GM18909 (cell line): ENCODE measurements around the gene RNF217.

ENCODE experiments used
- ATAC-seq: cut with Tn5 transposase; IDR thresholded peaks from one replicate; pipeline ENCODE4 v1.9.1; 2021; ENCODE audit warnings: mild to moderate bottlenecking; ENCODE audit not compliant: unreplicated experiment, poor library complexity

Gene RNF217

GRCh38 chr6:125086716-125087115 lies 124.5 kb downstream of the RNF217 start:
- ATAC-seq = no peak

GRCh38 chr6:125088963-125089362 lies 126.7 kb downstream of the RNF217 start:
- ATAC-seq = no peak

GRCh38 chr6:125094563-125094962 lies 132.3 kb downstream of the RNF217 start:
- no peak for ATAC-seq

- ATAC-seq = no peak
These were observed 133.5 kb downstream of the RNF217 start for GRCh38 chr6:125095580-125096301.

GRCh38 chr6:125097186-125097585 lies 134.9 kb downstream of the RNF217 start:
- ATAC-seq = no peak

- no peak for ATAC-seq
These were observed 136.0 kb downstream of the RNF217 start for GRCh38 chr6:125098253-125098652.

- ATAC-seq = peak; percentile 90
These were observed 137.2 kb downstream of the RNF217 start for GRCh38 chr6:125099211-125100073.

- ATAC-seq = no peak
These were observed 137.9 kb downstream of the RNF217 start for GRCh38 chr6:125100074-125100652.

- ATAC-seq = no peak
These were observed 138.9 kb downstream of the RNF217 start for GRCh38 chr6:125101128-125101527.

- ATAC-seq = no peak
These were observed 139.4 kb downstream of the RNF217 start for GRCh38 chr6:125101631-125102030.

- ATAC-seq = no peak
These were observed 140.2 kb downstream of the RNF217 start for GRCh38 chr6:125102411-125102810.

- ATAC-seq = no peak
These were observed 140.7 kb downstream of the RNF217 start for GRCh38 chr6:125102891-125103290.

GRCh38 chr6:125104425-125104824 lies 142.2 kb downstream of the RNF217 start:
- ATAC-seq = no peak

GRCh38 chr6:125107048-125107447 lies 144.8 kb downstream of the RNF217 start:
- no peak for ATAC-seq

GRCh38 chr6:125107896-125108295 lies 145.7 kb downstream of the RNF217 start:
- no peak for ATAC-seq

- no peak for ATAC-seq
These were observed 147.8 kb downstream of the RNF217 start for GRCh38 chr6:125110056-125110455.

- ATAC-seq = no peak
These were observed 149.2 kb downstream of the RNF217 start for GRCh38 chr6:125111219-125111983.

- no peak for ATAC-seq
These were observed 150.7 kb downstream of the RNF217 start for GRCh38 chr6:125112934-125113333.

- ATAC-seq = peak; percentile 63
These were observed 152.1 kb downstream of the RNF217 start for GRCh38 chr6:125114248-125114858.

GRCh38 chr6:125116170-125116569 lies 153.9 kb downstream of the RNF217 start:
- no peak for ATAC-seq
